ENCODE measurements around the gene OR5B2. TPM values are rescaled to one million over a fixed set of nuclear protein-coding genes. Genes with fewer than 3 reads are reported as not detected.

Gene OR5B2
- total and polyA plus RNA-seq, 3 donors from 2014 or later, result 0.47 to 0.62 TPM; not detected in 1

DNA sequence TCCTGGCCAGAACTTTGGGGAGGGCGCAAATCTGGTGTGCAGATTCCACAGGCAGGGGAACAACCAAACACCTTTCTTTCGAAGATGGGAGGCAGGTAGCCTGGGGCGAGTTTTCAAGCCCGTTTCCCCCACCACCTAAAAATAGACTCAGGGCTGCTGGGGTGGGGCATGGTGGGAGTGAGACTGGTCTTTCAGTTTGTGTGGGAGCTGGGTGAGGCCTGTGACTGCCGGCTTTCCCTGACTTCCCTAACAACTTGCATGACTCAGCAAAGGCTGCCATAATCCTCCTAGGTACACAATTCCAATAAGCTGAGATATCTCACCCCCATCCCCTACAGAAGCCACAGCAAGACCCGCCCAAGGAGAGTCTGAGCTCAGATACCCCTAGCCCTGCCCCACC lies 18.4 kb upstream of the OR5B2 start:
- DNase-seq, result no peak
- H3K9me3 ChIP-seq, result peaks cover 2% of the 10 kb centered on the region
- TF ChIP-seq POLR2A (IDR thresholded peaks at IDR 0.05), result no peak
- TF ChIP-seq, protein P1, sequence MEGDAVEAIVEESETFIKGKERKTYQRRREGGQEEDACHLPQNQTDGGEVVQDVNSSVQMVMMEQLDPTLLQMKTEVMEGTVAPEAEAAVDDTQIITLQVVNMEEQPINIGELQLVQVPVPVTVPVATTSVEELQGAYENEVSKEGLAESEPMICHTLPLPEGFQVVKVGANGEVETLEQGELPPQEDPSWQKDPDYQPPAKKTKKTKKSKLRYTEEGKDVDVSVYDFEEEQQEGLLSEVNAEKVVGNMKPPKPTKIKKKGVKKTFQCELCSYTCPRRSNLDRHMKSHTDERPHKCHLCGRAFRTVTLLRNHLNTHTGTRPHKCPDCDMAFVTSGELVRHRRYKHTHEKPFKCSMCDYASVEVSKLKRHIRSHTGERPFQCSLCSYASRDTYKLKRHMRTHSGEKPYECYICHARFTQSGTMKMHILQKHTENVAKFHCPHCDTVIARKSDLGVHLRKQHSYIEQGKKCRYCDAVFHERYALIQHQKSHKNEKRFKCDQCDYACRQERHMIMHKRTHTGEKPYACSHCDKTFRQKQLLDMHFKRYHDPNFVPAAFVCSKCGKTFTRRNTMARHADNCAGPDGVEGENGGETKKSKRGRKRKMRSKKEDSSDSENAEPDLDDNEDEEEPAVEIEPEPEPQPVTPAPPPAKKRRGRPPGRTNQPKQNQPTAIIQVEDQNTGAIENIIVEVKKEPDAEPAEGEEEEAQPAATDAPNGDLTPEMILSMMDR (IDR thresholded peaks at IDR 0.05), result no peak
- no peaks in the 10 kb centered on the region for H3K36me3 ChIP-seq (ENCODE audit: low read depth, missing control alignments)
- no peaks in the 10 kb centered on the region for H3K27me3 ChIP-seq
- H3K4me3 ChIP-seq, result no peak overlapping the region
- H3K4me1 ChIP-seq, result no peaks in the 10 kb centered on the region
- H3K27ac ChIP-seq, result no peak overlapping the region
- 89 to 92% methylated on average over 6 of the region's 6 CpGs for WGBS, 2 donors
- intact Hi-C loops (cut with DNase I; ENCODE audit: low total_unique reads), result no loop called here

DNA sequence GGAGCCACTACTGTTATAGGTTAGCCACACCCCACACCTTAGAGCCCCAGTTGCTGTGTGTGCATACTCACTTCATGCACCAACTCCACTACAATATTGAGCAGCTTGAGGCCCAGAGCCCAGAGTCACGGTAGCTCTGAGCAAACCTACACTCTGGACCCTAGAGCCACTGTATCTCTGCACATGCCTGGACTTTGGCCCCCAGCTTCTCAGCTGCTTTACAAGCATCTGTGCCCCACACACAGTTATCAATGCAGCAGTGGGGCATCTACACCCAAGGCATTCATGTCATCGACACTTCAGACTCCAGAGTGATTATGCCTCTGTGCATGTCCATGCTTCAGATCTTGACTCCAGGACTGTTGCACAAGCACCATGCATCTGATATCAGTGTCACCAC lies 16.4 kb upstream of the OR5B2 start:
- 94 to 100% methylated on average over 2 of the region's 2 CpGs for WGBS, 2 donors
- no peak for DNase-seq
- Histone ChIP-seq H3K4me1 (no peaks in the 10 kb centered on the region), H3K27me3 (no peaks in the 10 kb centered on the region), H3K9me3 (peaks cover 2% of the 10 kb centered on the region), H3K27ac (no peak overlapping the region), H3K36me3 (ENCODE audit: low read depth, missing control alignments) (no peaks in the 10 kb centered on the region), H3K4me3 (no peak overlapping the region)
- intact Hi-C loops (cut with DNase I; ENCODE audit: low total_unique reads), result no loop called here
- TF ChIP-seq, protein P1 (IDR thresholded peaks at IDR 0.05), result no peak
- TF ChIP-seq POLR2A (IDR thresholded peaks at IDR 0.05), result no peak

DNA sequence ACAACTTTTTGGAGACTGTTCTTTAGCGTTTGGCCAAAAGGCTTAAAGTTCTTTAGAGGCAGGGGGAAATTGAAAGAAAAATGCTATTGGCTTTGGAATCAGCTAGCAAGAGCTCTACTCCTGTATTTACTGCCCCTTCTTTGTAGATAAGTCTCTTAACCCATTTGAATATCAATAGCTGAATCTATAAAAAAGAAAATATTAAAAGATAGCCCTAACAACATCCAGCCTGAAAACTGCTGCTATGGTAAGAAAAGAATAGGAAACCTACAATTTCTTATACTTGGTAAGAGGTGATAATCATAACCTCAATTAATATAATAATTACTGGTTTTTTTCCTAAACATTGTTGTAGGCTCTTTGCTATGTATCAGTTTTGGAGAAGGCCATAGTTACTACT lies 14.2 kb upstream of the OR5B2 start, which contains the start of gene OR5B12:
TSS of gene OR5B12 (minus strand) at position 101 of the 400 bp plus-strand sequence. CDS start 2,085 bp downstream, outside the sequence.
- intact Hi-C loops (cut with DNase I; ENCODE audit: low total_unique reads), result no loop called here
- no peaks in the 10 kb centered on the region for H3K4me1 ChIP-seq
- no peaks in the 10 kb centered on the region for H3K27me3 ChIP-seq
- 95 to 96% methylated on average over 1 of the region's 1 CpG for WGBS, 2 donors
- DNase-seq, result no peak
- TF ChIP-seq, protein P1 (IDR thresholded peaks at IDR 0.05), result no peak
- no peak for TF ChIP-seq POLR2A (IDR thresholded peaks at IDR 0.05)
- H3K36me3 ChIP-seq (ENCODE audit: low read depth, missing control alignments), result no peaks in the 10 kb centered on the region
- no peak within 1 kb of the TSS for H3K27ac ChIP-seq
- H3K9me3 ChIP-seq, result peaks cover 2% of the 10 kb centered on the region
- no peak within 1 kb of the TSS for H3K4me3 ChIP-seq

DNA sequence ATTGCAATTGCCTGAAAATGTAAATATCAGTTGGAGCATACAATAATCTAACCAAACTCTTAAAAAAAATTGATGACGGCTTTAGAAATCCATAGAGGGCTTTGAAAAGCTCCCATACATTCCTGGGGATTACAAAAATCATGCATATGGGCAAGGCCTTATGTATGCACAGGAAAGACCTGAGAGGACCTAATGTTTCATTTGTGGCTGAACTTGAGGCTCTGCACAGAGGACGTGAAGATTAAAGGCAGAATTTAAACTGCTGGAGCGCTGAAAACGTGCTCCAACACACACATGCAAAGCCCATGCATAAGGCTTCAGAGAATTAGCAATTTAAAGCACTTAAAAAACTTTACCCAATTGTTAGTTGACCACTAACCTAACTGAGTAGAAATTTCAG lies 10.6 kb upstream of the OR5B2 start:
- Histone ChIP-seq H3K4me3 (no peak overlapping the region), H3K4me1 (no peaks in the 10 kb centered on the region), H3K27me3 (no peaks in the 10 kb centered on the region), H3K36me3 (ENCODE audit: low read depth, missing control alignments) (no peaks in the 10 kb centered on the region), H3K27ac (no peak overlapping the region), H3K9me3 (no peaks in the 10 kb centered on the region)
- DNase-seq, result no peak
- 75 to 85% methylated on average over 4 of the region's 4 CpGs for WGBS, 2 donors
- TF ChIP-seq, protein P1 (IDR thresholded peaks at IDR 0.05), result no peak
- TF ChIP-seq POLR2A (IDR thresholded peaks at IDR 0.05), result no peak
- intact Hi-C loops (cut with DNase I; ENCODE audit: low total_unique reads), result no loop called here

DNA sequence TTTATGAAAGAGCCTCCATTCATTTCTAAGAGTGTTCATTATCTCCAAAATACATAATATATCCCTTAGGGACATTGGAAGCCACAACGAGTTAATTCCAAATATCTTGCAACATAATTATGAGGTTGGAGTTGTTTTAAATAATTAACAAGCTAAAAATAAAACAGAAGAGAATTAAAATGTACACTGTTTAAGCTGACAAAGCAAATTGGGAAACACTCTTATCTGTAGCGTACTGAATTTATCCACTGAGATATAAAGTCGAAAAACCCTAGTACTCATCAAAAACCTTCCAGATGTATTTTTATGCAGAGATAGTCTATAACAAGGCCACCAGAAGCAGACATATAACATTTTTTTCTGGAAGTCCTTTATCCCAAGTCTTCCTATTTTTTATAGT lies 6.3 kb upstream of the OR5B2 start:
- intact Hi-C loops (cut with DNase I; ENCODE audit: low total_unique reads), result no loop called here
- 53 to 65% methylated on average over 3 of the region's 3 CpGs for WGBS, 2 donors
- no peak for DNase-seq
- H3K9me3 ChIP-seq, result no peaks in the 10 kb centered on the region
- H3K36me3 ChIP-seq (ENCODE audit: low read depth, missing control alignments), result no peaks in the 10 kb centered on the region
- no peaks in the 10 kb centered on the region for H3K27me3 ChIP-seq
- no peak overlapping the region for H3K4me3 ChIP-seq
- no peak for TF ChIP-seq POLR2A (IDR thresholded peaks at IDR 0.05)
- TF ChIP-seq, protein P1 (IDR thresholded peaks at IDR 0.05), result no peak
- no peak overlapping the region for H3K27ac ChIP-seq
- H3K4me1 ChIP-seq, result no peaks in the 10 kb centered on the region

Data from testis (tissue), 3 donors.